Measurements from ENCODE around the gene ST6GALNAC2.
"Not testable (repeated sequence)": the region's sequence is repeated elsewhere in the genome, so short reads cannot be mapped to it uniquely, and the experiment has no call there.

The ST6GALNAC2 gene

DNA sequence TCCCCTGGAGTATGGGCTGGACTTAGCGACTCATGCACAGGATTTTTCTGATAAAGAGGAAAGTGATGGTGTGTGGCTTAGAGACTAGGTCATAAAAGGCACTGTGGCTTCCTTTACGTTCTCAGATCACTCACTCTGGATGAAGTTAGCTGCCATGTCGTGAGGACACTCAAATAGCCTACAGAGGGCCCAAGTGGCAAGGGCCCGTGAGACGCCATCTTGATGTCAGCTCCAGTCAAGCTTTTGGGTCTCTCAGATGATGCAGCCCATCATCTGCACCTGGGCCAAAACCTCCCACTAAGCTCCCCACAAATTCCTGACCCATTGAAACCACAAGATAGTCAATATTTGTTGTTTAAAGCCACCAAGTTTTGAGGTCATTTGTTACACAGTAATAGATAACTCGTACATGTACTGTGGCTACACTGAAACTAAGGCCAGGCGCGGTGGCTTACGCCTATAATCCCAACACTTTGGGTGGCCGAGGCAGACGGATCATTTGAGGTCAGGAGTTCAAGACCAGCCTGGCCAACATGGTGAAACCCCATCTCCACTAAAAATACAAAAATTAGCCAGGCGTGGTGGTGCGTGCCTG, 14.7 kb downstream of the ST6GALNAC2 start:
- DNase-seq (ENCODE audit: low read depth in 2 of 2): no peak

DNA sequence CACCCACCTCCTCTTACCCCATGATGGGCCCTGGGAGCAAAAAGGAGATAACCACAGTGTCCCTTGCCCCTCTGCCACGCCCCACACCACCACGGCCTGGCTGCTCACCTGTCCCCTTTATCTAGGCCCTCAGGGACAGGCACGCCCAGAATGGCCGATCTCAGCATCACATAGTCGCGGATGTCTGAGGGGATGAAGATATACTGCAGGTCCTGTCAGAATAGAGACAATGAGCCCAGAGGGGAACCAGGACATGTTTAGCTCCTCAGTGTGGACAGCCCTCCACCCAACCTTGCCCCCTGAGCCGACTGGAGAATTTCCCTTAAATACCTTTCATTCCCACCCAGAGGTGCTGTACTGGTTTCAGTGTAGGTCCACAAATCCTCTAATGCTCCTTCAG, 15.2 kb downstream of the ST6GALNAC2 start:
- DNase-seq (ENCODE audit: low read depth in 2 of 2): no peak

- DNase-seq (ENCODE audit: low read depth in 2 of 2): no peak
Observed at GRCh38 chr17:76569607-76570279, 15.9 kb downstream of the ST6GALNAC2 start.

GRCh38 chr17:76568811-76569221, 16.8 kb downstream of the ST6GALNAC2 start:
- DNase-seq (ENCODE audit: low read depth in 2 of 2): no peak

GRCh38 chr17:76567634-76568432, 17.8 kb downstream of the ST6GALNAC2 start:
- DNase-seq (ENCODE audit: low read depth in 2 of 2): no peak

DNA sequence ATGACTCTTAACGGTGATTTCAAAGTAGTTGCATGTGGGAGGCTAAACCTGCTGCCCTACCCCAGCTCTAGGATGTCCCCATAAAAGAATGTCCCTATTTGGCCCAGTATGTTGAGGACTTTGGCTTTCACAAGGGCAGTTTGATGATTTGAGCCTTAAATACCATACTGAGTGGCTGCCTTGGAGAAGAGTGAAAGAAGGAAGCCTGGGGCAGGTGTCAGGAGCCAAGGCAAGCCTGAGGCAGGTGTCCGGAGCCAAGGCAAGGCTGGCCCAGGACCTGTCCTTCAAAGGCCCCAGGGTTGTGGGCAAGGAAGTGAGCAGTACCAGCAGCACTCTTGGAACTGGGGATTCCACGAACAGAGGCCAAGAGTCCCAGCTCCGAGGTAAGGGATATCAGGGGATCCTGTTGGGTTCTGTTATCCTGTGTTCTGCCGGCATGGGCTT, 18.6 kb downstream of the ST6GALNAC2 start:
- no peak for DNase-seq (ENCODE audit: low read depth in 2 of 2)

- DNase-seq (ENCODE audit: low read depth in 2 of 2): no peak
Observed at GRCh38 chr17:76566613-76566943, 19.1 kb downstream of the ST6GALNAC2 start.

GRCh38 chr17:76565728-76566612, 19.7 kb downstream of the ST6GALNAC2 start:
- DNase-seq (ENCODE audit: low read depth in 2 of 2): no peak

GRCh38 chr17:76564991-76565727, 20.5 kb downstream of the ST6GALNAC2 start:
- not testable (repeated sequence) for DNase-seq (ENCODE audit: low read depth in 2 of 2)

DNA sequence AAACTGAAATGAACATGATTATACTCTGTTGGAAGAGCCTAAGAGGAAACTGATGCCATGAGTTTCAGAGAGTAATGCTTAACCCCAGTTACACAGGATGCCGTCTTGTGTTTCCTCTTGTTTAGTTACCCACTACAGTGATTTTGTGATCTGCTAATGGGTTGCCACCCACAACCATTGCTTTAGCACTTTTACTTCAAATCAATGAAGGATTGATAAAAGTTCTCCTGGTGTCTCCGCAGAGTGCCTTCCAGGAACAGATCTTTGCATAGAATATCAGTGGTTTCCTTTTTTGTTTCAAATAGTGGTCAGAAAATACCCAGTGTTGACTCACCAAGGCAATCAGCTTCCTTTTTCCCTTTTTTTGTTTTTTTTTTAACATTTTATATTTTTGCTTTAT, 22.3 kb downstream of the ST6GALNAC2 start:
- DNase-seq (ENCODE audit: low read depth in 2 of 2): not testable (repeated sequence)

- DNase-seq (ENCODE audit: low read depth in 2 of 2): peak; percentile 56 to 58
Observed at GRCh38 chr17:76562734-76563148, 22.9 kb downstream of the ST6GALNAC2 start.

DNA sequence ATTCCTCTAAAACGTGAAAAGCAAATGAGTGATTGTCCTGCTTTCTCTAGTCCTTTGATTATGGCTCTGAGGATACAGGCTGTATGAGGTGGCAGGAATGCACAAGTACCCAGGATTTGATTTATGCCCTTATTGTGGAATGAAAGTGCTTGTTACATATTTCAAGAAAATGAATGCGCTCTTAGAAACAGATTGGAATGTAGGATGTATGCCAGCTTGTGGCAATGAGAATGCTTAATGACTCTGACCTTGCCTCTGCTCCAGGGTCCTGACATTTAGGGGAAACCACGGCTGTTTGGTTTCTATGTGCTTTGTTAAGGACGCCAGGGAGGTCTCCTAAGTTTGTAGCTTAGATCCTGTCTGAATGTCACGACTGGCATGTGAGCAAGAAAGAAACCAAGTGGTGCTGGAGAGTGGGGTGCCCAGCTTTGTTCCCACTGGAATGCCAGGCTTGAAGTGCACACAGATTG, 23.8 kb downstream of the ST6GALNAC2 start:
- DNase-seq (ENCODE audit: low read depth in 2 of 2): no peak

DNA sequence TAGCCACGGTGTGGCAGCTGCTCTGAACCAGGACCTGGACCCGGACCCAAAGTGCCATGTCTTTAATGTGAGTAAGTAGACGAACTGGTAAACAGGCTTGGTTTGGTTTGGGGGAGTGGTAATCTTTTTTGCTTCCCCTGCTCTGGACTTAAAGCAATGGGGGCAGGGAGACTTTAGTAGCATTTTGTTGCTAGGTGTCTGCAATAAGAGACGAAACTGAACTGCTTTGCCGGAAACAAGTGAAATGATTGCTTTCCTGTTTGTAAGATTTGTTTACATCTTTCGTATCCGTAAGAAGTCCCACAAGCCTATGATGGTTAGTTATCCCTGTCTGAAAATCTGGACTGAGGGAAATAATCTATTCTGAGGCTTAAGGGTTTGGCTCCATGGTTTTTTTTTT, 24.3 kb downstream of the ST6GALNAC2 start:
- no peak for DNase-seq (ENCODE audit: low read depth in 2 of 2)

DNA sequence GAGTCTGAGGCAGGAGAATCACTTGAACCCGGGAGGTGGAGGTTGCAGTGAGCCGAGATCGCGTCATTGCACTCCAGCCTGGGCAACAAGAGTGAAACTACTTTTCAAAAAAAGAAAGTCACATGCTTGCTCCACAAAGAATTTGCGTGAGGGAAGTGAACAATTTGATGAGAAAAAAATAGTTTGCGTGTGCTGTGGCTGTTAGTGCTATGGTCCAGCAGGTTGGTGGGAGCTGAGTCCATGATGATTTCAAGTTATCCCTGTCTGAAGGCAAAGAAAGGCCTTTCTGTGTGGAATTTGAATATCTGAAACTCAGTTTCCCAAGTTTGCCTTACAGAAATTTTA, 24.8 kb downstream of the ST6GALNAC2 start:
- DNase-seq (ENCODE audit: low read depth in 2 of 2): no peak

GRCh38 chr17:76560036-76560876, 25.4 kb downstream of the ST6GALNAC2 start:
- DNase-seq (ENCODE audit: low read depth in 2 of 2): no peak

- DNase-seq (ENCODE audit: low read depth in 2 of 2): not testable (repeated sequence)
Observed at GRCh38 chr17:76559460-76559859, 26.2 kb downstream of the ST6GALNAC2 start.

DNA sequence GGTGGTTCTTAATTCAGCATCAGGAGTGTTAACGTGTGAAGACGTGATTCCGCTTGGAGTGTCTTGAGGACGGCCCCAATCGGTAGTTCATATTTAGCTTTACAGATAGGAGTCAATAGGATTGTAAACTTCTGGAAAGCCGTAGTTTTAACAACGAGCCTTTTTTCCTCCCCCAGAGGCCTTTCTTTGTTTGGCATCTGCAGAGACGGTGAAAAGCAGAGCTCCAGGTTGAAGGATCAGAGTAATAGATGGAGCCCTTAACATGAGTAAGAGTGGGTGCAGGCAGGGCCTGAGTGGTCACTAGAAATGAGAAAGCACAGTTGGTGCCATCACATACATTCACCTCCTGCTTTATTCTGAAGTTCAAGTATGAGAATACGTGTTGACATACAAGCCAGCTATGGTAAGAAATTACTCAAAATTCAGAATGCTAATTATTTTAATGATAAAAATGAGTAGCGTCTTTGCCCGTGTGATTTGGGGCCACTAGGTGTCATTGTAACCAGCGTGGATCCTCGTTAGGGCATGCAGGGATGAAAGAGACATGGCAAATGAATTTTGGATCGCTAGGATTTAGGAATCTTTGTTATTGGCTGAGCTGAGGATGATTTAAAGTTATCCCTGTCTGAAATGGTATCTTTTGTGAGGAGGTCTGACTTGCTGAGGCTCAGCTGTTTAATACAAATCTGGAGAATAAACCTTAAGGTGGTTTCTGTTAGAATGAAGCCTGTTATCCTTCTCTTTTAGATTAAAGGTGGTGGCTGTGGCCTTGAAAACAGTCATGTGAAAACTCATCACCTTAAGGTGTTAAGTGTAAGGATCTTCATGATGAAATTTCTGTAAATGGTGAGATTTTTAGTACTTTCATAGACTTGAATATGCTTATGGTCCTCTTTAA, 27.2 kb downstream of the ST6GALNAC2 start:
- no peak for DNase-seq (ENCODE audit: low read depth in 2 of 2)

DNA sequence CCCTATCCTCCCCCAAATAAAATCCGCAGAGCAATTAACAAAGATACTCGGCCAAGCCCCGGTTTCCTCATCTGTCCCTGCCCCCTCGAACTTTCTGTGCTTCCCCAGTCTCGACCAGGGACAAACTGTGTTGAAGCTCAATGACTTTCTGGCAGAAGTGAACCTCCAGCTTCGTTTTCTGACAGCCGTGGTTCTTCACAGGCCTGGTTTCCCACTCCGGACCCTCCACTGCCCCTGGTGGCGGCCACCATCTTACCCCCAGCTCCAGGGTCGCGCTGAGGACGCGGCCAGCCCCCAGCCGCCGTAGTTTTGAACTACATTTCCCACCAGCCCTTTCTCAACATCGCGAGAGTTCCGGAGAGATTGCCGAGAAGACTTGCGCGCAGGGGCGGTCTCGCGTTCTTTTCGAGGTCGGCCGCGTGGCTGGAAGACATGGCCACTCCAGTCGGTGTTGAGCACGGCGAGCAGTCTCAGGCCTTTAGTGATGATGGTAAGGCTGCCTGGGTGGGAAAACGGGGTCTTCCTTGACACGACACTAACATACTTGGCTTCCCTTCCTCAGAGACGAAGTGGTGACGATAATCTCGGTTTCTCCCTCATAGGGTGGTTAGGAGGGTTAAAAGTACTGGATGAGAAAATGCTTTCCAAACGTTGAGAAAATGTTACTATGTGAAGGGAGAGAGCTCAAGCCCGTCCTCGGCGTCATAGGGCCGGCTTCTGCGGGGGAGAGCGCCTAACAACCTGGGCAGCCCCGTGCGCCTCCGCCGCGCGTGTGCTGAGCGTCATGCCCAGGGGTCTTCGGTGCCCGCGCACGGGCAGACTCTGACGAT, 28.1 kb downstream of the ST6GALNAC2 start:
- peak; percentile 93 to 95 for DNase-seq (ENCODE audit: low read depth in 2 of 2)
